ENCODE data around the gene MGAT4A.

Gene MGAT4A

DNA sequence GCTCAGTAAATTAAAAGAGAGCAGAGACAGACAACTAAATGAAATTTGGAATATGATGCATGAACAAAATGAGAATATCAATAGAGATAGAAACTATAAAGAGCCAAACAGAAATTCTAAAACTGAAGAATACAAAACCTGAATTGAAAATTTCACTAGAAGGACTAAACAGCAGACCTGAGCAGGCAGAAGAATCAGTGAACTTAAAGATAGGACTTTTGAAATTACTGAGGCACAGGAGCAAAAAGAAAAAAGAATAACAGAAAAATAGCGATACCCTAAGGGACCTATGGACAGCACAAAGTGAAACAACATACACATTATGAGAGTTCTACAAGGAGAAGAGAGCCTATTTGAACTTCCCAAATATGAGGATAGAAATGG is 80.9 kb downstream of the MGAT4A start:
- peak overlapping the region in 2 of 11 experiments; percentile 31 to 42; a peak in 3 of 22 replicates for H3K4me2 ChIP-seq
- H3K36me3 ChIP-seq = peaks cover 0 to 85% (median 14%) of the 10 kb centered on the region in 11 experiments; a peak in 13 of 22 replicates
- H3K27ac ChIP-seq = no peak overlapping the region
- no peaks in the 10 kb centered on the region for H3K27me3 ChIP-seq
- no peak for TF ChIP-seq Cebpa-rat (IDR thresholded peaks at IDR 0.05)
- no peak overlapping the region for H3K9ac ChIP-seq
- H3K9me3 ChIP-seq (replicated peaks in 1 of 11) = no peaks in the 10 kb centered on the region
- peaks cover 15 to 36% (median 21%) of the 10 kb centered on the region in 10 experiments for H3K4me1 ChIP-seq
- H3K4me3 ChIP-seq = no peak overlapping the region
- peaks cover 0 to 97% (median 0%) of the 10 kb centered on the region in 11 experiments; a peak in 3 of 22 replicates for H4K20me1 ChIP-seq

DNA sequence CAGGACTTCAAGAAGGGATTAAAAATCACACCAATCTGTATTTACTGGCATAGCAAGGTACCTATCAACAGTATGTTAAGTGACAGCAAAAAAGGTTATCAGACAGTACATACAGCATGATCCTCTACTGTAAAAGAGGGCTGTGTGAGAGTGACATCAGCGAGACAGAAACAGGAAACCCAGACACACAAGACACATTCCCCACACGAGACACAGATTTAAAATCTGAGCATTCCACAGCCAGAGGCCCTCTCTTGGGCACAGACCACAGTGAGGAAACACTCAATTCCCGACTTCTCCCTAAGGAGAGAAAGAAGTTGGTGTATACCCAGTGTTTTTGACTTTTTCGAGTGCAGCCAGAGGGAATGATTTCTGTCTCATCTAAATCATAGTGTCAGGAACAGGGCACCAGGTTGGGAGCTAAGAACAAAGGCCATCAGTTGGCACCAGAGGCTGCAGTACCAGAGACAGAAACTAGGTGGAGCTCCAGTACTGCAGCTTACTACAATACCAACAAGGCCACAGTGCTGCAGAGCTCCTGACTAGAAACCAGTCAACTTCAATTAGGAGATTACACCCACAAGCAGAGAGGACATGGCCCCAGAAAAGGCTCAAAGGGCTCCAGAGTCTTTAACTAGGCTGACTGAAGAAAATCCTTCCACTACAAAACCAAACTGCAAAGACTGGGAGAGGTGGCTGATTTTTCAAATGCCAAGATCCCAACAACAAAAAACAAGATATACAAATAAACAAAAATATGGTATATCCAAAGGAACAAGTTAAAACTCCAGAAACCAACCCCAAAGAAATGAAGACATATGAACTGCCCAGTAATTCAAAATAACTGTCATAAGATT is 81.6 kb downstream of the MGAT4A start:
- TF ChIP-seq Cebpa-rat (IDR thresholded peaks at IDR 0.05) = no peak
- no peaks in the 10 kb centered on the region for H3K9me3 ChIP-seq (replicated peaks in 1 of 11)
- peak overlapping the region in 6 of 11 experiments; percentile 22 to 53 (median 41); a peak in 12 of 22 replicates for H3K4me2 ChIP-seq
- H4K20me1 ChIP-seq = peaks cover 0 to 97% (median 0%) of the 10 kb centered on the region in 11 experiments; a peak in 3 of 22 replicates
- H3K27me3 ChIP-seq = no peaks in the 10 kb centered on the region
- H3K4me1 ChIP-seq = peaks cover 11 to 29% (median 15%) of the 10 kb centered on the region in 10 experiments
- H3K36me3 ChIP-seq = peaks cover 0 to 87% (median 14%) of the 10 kb centered on the region in 11 experiments; a peak in 13 of 22 replicates
- no peak overlapping the region for H3K4me3 ChIP-seq
- peak overlapping the region in 4 of 11 experiments; percentile 14 to 56 (median 34); a peak in 6 of 22 replicates for H3K27ac ChIP-seq
- H3K9ac ChIP-seq = peak overlapping the region in 6 of 11 experiments; percentile 6 to 34 (median 30); a peak in 5 of 22 replicates

DNA sequence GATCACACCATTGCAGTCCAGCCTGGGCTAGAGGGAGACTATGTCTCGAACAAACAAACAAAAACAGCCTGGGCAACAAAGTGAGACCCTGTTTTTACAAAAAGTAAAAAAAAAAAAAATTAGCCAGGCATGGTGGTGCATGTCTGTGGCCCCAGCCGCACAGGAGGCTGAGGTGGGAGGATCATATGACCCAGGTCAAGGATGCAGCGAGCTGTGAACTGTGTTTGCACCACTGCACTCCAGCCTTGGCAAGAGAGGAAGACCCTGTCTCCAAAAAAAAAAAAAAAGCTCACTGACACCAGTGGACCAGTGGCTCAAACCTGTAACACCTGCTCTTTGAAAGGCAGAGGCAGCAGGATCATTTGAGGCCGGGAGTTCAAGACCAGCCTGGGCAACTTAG is 82.5 kb downstream of the MGAT4A start:
- Histone ChIP-seq H3K27ac (no peak overlapping the region; a peak in 1 of 22 replicates), H3K4me2 (peak overlapping the region in 4 of 11 experiments; percentile 11 to 45 (median 34); a peak in 7 of 22 replicates), H3K4me3 (no peak overlapping the region), H3K36me3 (peaks cover 0 to 87% (median 11%) of the 10 kb centered on the region in 11 experiments; a peak in 13 of 22 replicates), H3K27me3 (no peaks in the 10 kb centered on the region), H4K20me1 (peaks cover 0 to 97% (median 0%) of the 10 kb centered on the region in 11 experiments; a peak in 3 of 22 replicates), H3K4me1 (peaks cover 11 to 20% (median 12%) of the 10 kb centered on the region in 10 experiments), H3K9me3 (replicated peaks in 1 of 11) (no peaks in the 10 kb centered on the region), H3K9ac (peak overlapping the region in 2 of 11 experiments; percentile 33; a peak in 4 of 22 replicates)
- TF ChIP-seq Cebpa-rat (IDR thresholded peaks at IDR 0.05) = no peak

DNA sequence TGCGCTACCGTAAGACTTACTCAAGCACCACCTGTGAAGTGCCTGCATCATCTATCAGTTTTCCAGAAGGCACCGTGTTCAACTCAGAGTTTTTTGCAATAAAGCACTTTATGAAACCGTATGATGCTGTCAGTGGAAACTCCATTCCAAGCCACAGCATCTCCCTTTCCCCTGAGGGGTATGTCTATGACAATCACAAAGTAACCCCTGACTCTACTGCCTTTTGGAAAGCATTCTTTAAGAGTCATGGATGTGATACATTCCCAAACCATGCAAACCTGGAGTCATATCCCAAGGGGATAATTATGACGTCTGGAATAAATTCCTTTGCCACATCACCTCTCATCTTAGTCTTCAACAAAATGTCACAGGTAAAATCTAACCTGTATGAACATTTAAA is 83.3 kb downstream of the MGAT4A start:
- Histone ChIP-seq H3K9ac (no peak overlapping the region), H3K27me3 (no peaks in the 10 kb centered on the region), H3K4me1 (peaks cover 11 to 15% (median 12%) of the 10 kb centered on the region in 10 experiments), H3K9me3 (replicated peaks in 1 of 11) (no peaks in the 10 kb centered on the region), H3K36me3 (peaks cover 0 to 91% (median 18%) of the 10 kb centered on the region in 11 experiments; a peak in 14 of 22 replicates), H3K4me2 (no peak overlapping the region), H4K20me1 (peaks cover 0 to 96% (median 0%) of the 10 kb centered on the region in 11 experiments; a peak in 3 of 22 replicates), H3K4me3 (no peak overlapping the region), H3K27ac (no peak overlapping the region)
- TF ChIP-seq Cebpa-rat (IDR thresholded peaks at IDR 0.05) = no peak

DNA sequence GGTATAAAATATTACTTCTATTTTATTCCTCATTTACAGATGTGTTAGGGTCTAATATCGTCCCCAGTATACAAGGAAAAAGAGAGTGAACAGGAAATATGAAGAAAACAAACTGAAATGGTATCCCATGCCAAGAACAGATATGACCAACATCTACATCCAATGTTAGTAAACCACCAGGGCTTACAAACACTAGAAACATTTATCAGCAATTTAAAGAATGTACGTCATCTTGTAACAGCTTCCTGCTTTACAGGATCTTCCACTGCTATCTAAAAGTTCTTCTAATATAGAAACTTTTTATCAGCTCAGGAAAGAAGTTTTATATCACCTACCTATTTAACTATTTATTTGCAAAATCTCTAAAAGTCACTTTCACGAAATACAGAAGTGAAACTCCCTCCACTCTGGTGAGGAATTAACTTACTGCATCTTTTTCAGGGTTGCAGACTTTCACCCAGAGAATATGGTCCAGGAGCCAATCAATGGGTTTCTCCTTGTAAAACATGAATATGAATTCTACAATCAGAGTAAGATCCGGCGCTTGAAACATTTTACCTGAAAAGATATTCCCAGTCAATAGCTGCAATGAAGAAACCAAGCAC is 87.3 kb downstream of the MGAT4A start:
- H3K4me2 ChIP-seq = no peak overlapping the region
- peaks cover 0 to 4% (median 0%) of the 10 kb centered on the region in 11 experiments; a peak in 1 of 22 replicates for H3K9me3 ChIP-seq (replicated peaks in 1 of 11)
- TF ChIP-seq Cebpa-rat (IDR thresholded peaks at IDR 0.05) = no peak
- H3K4me3 ChIP-seq = no peak overlapping the region
- peaks cover 0 to 94% (median 0%) of the 10 kb centered on the region in 11 experiments; a peak in 3 of 22 replicates for H4K20me1 ChIP-seq
- peaks cover 0 to 6% (median 4%) of the 10 kb centered on the region in 10 experiments; a peak in 12 of 20 replicates for H3K4me1 ChIP-seq
- no peaks in the 10 kb centered on the region for H3K27me3 ChIP-seq
- H3K36me3 ChIP-seq = peaks cover 0 to 100% (median 45%) of the 10 kb centered on the region in 11 experiments; a peak in 17 of 22 replicates
- no peak overlapping the region for H3K9ac ChIP-seq
- H3K27ac ChIP-seq = no peak overlapping the region

DNA sequence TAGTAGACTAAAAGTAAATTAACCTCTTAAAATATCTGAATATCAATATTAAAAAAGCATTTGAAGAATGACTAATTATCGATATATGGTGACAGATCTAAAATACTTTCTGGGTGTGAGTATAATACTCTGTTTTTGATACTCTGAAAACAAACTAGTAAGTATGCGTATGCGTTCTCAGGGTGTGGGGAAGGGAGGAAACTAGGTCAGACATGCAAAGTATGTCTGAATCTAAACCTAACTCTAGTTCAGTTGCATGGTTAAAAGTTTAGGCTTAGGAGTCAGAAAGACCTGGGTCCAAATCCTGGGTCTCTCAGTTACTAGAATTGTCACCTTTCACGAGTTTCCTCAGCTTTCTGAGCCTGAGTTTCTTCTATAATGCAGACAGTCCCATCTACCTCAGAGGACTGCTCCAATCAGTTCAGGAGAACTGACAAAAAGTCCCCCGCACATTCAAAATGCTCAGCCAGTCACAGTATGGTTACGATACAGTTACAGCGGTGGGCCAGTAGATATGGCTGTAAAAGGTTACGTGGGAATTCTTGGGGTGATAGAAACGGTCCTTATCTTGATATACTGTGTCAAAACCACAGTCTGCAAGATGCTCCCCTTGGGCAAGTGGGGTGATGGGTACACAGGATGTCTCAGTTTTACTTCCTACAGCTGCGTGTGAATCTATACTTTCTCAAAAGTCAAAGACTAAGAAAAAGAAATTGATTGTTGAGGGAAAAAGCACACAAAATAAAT is 93.4 kb downstream of the MGAT4A start:
- H3K27ac ChIP-seq = no peak overlapping the region
- peaks cover 0 to 4% (median 0%) of the 10 kb centered on the region in 11 experiments; a peak in 1 of 22 replicates for H3K9me3 ChIP-seq (replicated peaks in 1 of 11)
- H3K4me3 ChIP-seq = no peak overlapping the region
- 0 out of 22 replicates have a peak overlapping the region, but pooled peaks of 1 of the 11 experiments have one; percentile 4 for H3K4me2 ChIP-seq
- peaks cover 5 to 99% (median 56%) of the 10 kb centered on the region in 11 experiments; a peak in 18 of 22 replicates for H3K36me3 ChIP-seq
- H3K9ac ChIP-seq = no peak overlapping the region
- H3K27me3 ChIP-seq = no peaks in the 10 kb centered on the region
- peaks cover 0 to 77% (median 0%) of the 10 kb centered on the region in 11 experiments; a peak in 3 of 22 replicates for H4K20me1 ChIP-seq
- no peak for TF ChIP-seq Cebpa-rat (IDR thresholded peaks at IDR 0.05)
- H3K4me1 ChIP-seq = peaks cover 0 to 4% (median 0%) of the 10 kb centered on the region in 10 experiments; a peak in 1 of 20 replicates

DNA sequence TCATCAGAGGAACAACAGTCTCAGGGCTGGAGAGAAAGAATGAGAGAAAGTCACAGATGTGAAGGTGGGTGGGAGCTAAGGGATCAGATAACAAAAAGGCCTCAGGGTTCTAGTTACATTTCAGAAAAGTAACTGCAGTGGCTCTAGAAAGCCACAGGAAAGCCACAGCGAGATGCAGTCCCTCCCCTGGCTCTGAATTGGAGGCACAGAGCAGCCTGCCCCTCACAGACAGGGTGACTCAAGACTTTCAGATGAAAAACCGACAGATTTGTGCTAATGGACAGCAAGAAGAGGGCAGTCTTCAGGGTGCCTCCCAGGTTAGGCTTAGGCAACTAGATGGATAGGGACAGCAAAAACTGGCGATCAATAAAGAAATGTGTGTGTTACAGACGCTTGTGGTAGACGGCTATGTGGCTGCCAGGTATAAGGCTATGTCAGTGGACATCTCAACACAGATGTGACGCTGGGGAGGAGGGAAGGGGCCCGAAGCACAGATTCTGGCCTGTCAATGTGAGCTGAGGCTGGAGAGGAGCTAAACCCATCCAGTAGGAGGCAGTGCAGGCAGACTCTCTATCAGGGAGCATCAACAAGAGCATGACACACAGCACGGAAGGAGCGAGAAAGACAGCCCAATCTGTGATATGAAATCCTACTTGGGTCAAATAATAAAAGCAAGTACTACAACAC is 96.4 kb downstream of the MGAT4A start:
- Histone ChIP-seq H3K27me3 (no peaks in the 10 kb centered on the region), H3K4me3 (no peak overlapping the region), H4K20me1 (peaks cover 0 to 75% (median 0%) of the 10 kb centered on the region in 11 experiments; a peak in 3 of 22 replicates), H3K9me3 (replicated peaks in 1 of 11) (0 out of 22 replicates have a peak, but pooled peaks cover 0 to 8% (median 0%) of the 10 kb centered on the region in 11 experiments), H3K9ac (no peak overlapping the region), H3K4me1 (peaks cover 0 to 4% (median 0%) of the 10 kb centered on the region in 10 experiments; a peak in 1 of 20 replicates), H3K36me3 (peaks cover 7 to 100% (median 58%) of the 10 kb centered on the region in 11 experiments; a peak in 18 of 22 replicates), H3K27ac (no peak overlapping the region), H3K4me2 (no peak overlapping the region)
- TF ChIP-seq Cebpa-rat (IDR thresholded peaks at IDR 0.05) = no peak
